ENCODE data around the gene FOSB.

The FOSB gene

GRCh38 chr19:45522010-45522941 is 54.5 kb downstream of the FOSB start:
- H3K4me3 ChIP-seq (ENCODE audit: low read depth, low read length): no peak overlapping the region
- TF ChIP-seq, protein P1, sequence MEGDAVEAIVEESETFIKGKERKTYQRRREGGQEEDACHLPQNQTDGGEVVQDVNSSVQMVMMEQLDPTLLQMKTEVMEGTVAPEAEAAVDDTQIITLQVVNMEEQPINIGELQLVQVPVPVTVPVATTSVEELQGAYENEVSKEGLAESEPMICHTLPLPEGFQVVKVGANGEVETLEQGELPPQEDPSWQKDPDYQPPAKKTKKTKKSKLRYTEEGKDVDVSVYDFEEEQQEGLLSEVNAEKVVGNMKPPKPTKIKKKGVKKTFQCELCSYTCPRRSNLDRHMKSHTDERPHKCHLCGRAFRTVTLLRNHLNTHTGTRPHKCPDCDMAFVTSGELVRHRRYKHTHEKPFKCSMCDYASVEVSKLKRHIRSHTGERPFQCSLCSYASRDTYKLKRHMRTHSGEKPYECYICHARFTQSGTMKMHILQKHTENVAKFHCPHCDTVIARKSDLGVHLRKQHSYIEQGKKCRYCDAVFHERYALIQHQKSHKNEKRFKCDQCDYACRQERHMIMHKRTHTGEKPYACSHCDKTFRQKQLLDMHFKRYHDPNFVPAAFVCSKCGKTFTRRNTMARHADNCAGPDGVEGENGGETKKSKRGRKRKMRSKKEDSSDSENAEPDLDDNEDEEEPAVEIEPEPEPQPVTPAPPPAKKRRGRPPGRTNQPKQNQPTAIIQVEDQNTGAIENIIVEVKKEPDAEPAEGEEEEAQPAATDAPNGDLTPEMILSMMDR (IDR thresholded peaks at IDR 0.05; ENCODE audit: borderline replicate concordance, insufficient read depth, low read depth, low read length): no peak

DNA sequence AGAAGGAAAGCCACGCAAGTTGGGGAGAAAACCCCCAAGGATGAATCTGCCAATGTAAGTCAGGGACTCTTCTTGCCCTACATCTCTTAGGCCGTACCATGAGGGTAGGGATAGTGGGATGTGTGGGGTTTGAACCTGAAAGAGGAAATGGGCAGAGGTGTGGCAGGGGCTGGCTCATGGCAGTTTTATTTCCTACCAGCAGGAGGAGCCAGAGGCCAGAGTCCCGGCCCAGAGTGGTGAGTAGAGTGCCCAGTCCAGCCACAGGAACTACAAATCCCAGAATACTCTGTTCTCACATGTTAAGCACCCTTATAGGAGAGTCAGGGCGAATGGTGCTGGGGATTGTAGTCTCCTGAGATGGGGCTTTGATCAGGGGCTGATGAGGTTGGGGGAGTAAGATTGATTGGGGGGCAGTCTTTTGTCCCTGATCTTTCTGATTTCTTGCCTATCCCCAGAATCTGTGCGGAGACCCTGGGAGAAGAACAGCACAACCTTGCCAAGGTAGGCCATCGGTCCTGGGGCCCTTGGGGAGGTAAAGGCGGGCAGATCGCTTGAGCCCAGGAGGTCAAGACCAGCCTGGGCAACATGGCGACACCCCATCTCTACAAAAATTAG is 56.0 kb downstream of the FOSB start:
- no peak overlapping the region for H3K4me3 ChIP-seq (ENCODE audit: low read depth, low read length)
- TF ChIP-seq, protein P1 (IDR thresholded peaks at IDR 0.05; ENCODE audit: borderline replicate concordance, insufficient read depth, low read depth, low read length): peak; percentile 76; the same call in 1 of the 2 replicates

DNA sequence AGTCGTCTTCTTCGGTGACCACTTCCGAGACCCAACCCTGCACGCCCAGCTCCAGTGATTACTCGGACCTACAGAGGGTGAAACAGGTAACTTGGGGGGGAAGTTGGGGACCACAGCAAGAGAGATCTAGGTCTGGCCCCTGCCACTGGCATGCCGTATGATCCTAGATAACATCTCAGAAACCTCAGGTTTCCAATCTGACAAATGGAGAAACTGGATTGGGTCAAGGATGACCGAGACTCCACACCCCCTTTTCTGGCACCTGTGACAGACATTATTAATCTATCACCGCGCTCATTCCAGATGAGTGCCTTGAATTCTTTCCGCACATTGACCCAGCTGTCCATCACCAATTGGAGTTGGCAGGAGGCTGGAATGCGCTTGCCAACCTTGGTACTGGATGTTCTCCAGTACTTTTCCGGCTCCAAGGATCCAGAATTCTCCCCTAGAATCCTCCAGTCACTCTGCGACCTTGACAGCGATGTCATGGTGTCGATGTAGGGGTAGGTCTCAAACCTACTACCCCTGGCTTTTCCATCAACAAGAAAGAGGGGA is 56.9 kb downstream of the FOSB start:
- no peak overlapping the region for H3K4me3 ChIP-seq (ENCODE audit: low read depth, low read length)
- TF ChIP-seq, protein P1 (IDR thresholded peaks at IDR 0.05; ENCODE audit: borderline replicate concordance, insufficient read depth, low read depth, low read length): no peak
